SK-N-DZ (cell line): ENCODE measurements around the gene TBCD.

Source experiments
- DNase-seq: peaks from one replicate; pipeline ENCODE4 v3.0.0-alpha.2; 2015; ENCODE audit warnings: low spot score

TBCD gene

DNA sequence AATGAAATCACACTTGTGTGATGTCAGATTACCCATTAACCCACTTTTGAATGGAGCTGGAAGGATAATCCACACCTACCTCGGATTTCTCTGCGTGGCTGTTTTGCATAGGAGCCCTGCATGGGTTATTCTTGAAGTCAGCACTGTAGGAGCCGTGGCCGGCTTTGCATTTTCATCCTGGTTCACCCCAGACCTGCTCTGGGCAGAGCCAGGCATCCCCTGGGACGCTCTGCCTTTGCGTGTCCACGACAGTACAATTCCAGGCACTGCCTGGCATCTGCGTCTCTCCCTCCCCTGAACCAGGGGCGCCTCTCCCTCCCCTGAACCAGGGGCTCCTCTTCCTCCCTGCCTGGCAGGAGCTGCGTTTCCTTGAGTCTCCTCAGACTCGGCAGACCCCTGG, 117.7 kb downstream of the TBCD start:
- DNase-seq, result no peak

DNA sequence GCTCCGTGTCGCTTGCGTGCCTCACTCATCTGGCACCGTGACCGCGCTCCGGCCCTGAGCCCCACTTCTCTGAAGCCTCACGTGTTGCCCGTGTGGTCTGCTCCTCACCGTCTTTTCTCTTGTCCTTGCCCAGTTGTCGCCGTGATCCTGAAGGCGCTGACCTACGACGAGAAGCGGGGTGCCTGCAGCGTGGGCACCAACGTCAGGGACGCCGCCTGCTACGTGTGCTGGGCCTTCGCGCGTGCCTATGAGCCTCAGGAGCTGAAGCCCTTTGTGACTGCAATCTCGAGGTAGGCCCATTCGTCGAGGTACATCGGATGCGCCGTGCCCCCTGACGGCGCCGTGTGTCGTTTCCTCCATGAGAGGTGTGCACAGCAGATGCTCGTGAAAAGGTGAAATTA, 118.2 kb downstream of the TBCD start:
- DNase-seq, result no peak

DNA sequence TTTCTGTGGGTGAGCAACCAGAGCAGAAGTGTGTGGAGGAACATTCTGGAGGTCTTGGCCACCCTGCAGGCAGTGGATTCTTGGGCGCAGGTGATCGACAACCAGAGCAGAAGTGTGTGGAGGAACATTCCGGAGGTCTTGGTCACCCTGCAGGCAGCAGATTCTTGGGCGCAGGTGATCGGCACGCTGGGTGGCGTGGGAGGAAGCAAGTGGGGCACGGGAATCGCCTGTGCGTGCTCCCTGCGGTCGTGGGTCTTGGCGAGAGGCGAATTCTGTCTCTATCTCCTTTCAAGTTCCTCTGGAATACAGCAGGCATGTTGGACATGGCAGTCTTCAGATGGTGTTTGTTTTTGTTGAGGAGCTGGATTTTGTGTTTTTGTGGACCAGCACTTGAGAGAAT, 118.7 kb downstream of the TBCD start:
- no peak for DNase-seq

DNA sequence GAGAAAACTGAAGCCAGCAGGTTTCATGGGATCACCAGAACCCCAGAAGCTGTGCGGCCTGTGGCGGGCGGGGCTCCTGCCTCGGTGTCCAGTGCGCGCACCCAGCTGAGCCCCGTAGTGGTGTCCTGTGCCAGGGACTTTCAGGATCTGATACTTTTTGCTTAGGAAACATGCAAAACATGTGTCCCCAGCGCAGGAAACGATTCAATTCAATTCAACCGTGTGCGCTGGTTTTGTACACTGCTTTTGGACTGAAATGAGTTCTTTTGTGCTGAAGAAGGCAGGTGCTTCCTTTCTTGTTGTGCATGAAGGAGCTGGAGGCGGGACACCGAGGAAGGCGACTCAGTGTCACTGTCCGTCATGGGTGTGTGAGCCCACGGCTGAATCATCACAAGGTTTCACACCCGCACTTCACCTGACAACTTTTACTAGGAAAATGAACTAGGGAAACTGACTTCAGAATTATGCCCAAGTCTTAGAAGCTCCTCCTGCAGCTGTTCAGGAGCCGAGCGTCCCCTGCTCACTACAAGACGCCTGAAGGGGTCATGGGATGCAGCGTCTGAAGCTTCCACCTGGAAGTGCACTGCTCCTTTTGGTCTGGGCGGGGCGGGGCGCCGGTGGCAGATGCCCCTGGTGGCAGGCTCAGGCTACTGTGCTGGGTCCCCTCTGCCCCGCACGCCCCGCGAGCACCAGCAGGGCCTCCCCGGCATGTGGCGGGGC, 119.4 kb downstream of the TBCD start:
- no peak for DNase-seq

DNA sequence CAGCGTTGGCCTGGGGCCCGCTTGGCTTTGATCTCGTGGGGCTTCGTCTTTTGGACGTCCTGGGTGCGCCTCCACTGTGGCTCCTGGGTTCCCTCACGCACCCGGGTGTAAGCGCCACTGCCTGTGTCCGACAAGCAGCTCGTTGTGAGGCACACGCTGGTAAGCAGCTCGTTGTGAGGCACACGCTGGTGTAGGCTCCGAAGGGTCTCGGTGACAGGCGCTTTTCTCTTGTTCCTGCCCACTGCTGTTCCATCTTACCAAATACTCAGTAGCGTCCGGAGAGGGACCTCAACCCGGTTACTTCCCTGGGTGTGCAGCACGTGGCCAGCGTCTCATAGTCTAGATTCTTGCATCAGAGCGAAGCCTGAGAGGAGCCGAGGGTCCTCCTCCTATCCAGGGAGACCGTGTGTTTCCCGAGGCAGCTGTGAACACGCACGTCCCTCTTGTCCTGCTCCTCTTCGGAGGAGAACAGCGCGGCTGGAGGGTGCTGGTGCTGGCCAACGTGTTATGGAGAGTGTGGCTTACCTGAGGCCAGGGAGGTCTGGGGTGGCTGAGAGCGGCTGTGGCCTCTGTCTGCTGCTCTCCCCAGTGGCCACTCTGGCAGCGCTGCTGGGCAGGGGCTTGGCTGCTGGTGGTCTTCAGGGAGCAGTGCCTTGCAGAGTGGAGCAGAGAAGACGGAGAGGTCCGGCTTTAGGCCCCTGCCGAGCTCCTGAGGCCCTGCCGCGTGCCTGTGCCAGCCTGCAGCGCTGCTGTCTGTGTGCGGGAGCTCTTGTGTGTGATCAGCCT, 120.1 kb downstream of the TBCD start:
- no peak for DNase-seq

DNA sequence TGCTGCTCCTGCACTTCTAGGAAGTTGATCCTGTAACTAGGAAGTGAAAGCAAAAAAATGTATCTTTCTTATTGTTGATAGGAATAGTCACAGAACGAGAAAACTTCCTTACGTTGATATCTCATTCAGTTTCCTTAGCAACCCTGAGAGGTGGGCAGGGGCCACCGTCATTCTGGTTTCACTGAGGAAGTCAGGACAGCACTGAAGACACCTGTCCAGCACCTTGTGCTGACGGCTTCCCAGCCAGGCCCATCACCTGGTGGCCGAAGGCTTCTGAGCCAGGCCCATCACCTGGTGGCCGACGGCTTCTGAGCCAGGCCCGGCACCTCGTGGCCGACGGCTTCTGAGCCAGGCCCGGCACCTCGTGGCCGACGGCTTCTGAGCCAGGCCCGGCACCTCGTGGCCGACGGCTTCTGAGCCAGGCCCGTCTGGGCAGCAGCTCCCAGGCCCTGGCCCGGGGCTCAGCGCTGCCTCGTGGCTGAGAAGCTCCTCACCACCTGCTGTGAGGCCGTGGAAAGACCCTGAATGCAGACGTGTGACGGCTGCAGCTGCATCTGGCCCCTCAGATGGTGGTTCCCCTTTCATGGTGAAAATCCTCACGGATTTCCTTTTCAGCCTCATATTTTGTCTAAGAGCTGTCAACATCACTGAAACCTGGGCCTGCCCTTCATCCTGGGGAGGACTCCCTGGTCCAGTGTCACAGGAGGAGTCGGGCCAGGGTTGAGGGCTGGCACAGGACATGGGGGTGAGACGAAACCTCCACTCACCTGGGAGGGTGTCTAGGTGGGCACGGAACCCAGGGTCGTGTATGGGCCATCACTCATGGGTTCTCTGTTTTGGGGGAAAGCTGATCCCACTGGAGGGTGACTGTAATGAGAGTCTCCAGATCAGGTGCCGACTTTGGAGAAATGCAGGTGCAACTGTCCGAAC, 121.0 kb downstream of the TBCD start:
- DNase-seq, result no peak

DNA sequence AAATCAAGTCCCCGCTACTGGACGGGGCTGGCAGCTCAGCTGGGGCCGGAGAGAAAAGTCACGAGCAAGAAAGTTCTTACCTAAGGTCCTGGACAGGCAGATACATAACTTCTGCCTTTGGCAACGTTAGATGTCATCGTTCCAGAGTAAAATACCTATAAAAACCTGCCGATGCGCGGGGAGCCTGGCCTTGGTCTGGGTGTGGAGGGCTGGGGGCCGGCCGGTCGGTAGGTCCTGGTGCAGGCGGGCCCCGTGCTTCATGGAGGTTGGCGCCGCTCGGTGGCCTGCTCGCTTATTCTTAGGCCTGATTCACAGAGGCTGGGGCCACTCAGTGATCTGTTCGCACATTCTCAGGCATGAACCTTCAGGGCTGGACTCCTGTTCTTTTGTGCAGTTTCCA, 121.7 kb downstream of the TBCD start:
- no peak for DNase-seq

DNA sequence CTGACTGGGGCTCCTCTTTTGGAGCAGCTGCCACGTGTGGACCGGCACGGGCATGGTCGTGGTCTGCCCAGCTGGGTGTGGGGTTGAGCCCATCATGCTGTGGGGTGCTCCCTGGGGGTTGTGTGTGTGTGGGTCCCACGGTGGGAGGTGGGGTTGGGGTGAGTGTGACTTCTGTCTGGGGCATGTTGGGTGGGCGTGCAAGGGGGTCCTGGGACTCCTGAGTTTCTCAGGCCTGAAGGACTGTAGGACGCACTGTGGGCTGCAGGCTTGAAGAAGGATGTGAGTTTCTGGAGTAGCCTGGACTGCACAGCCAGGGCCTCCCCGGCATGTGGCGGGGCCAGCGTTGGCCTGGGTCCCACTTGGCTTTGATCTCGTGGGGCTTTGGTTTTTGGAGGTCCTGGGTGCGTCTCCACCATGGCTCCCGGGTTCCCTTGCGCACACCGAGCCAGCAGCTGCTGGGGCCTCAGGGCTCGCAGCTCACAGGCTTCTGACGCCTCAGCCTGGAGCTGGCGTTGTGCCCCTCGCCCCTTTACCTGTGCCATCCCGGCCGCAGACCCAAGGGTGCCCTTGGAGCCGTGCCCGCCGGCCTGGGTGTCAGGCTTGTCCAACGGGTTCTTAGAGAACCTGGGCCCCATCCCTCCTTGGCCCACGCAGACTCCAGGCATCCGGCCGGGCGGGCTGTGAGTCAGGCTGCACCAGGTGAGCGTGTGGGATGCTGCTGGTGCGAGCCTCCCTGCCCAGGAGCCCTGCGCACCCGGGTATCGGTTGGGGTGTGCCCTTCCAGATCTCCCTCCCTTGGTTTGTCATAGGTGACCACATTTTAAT, 122.4 kb downstream of the TBCD start:
- DNase-seq, result no peak

DNA sequence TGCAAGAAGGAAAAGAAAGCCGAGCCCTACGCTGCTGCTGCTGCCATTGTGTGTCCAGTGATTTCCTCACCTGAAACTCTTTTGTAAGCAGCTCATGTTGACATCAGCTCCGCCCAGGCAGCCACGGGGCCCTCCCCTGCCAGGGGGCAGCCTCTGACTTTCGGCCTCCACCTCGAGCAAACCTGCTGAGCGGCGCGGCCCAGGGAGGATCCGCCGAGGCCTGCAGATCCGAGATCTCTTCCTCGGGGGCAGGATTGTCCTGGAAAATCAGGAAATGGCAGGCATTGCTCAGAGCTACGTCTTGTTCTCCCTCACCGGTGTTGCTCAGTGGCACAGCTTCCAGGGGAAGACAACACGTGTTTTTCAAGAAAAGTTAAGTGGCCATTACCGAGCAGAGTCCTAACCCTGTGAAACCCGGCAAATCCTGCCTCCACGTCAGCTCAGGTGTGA, 123.6 kb downstream of the TBCD start:
- no peak for DNase-seq

DNA sequence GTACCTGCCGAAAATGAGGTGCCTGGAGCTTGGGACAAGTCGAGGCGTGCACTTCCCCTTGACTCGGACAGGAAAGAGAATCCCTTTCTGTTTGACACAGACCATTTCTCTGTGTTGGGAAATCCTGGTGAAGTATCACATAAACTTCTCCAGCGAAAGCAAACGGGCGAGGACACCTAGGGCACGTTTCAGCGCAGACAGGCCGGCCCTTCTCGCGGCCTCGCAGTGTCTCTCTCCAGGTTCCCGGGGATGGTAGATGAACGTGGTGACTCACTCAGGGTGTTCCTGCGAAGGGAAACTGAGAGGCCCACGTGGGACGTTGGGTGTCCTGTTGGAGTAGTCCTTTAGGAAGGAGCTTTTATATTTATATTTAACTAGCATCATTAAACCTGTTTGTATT, 124.3 kb downstream of the TBCD start:
- no peak for DNase-seq

DNA sequence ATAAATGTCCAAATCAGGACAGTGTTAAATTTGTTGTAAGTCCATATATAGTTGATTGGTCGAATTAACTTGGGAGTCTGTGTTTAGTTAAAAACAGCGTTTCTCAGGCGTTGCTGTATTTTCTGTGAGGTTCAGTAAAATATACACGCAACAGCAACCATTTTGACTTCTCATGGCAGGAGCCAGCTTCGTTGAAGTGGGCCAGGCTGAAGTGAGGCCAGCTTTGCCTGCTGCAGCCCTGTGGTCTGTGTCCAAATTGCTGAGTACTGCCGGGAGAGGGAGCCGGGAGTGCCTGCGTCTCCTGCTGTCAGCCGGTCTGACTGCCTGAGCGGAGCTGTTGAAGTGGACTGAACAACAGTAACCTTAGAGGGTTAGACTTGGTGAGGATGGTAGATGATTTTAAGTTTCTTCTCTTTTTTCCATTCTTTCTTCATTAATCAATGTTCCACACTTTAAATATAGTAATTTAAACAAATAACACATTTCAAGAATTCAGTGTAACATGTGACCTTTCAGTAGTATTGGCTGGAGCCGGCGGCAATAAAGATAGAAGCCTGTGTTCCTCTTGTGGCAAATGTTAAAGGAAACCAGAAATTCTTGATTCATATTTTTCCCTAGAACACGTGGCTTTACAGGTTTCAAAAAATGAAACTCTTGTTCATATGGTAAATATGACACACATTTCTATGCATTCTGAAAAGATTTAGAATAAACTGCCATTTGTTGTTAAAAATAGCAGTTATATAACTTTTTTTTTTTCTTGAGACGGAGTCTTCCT, 124.9 kb downstream of the TBCD start:
- peak; percentile 39 for DNase-seq

DNA sequence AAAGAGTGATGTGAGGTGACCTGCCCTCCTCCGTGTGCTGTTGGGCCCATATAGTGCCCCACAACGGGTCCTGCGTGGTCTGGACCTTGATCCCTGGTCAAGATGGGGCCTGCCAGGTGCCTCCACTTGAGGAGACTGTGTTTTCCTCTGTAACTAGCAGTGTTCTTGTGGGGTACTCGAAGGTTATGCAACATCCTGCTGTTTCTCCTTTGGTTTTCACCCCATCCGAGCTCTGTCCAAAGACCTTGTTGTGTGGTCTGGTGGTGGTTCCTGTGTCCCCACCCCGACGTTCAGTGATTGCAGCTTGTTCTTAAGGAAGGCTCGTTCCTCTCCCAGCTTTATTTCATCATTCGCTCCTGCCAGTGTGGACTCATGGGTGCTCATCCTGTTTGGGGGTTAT, 126.7 kb downstream of the TBCD start:
- no peak for DNase-seq

DNA sequence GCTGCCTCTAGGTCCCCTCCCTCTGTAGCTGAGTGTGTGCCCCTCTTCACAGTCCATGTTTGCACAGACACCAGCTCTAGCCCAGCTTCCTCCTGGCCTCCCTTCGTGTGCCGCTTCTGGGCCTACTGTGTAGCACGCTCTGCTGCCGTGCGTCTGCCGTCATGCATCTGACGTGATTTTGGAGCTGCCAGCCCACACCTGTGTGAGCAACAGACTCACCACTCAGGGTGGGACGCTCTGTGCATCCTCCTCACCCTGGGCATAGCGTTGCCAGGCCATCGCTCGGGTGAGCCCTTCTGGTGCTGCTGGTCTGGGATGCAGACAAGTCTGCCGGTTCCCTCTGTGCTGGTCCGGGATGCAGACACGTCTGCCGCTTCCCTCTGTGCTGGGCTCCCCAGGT, 127.4 kb downstream of the TBCD start:
- DNase-seq, result no peak

DNA sequence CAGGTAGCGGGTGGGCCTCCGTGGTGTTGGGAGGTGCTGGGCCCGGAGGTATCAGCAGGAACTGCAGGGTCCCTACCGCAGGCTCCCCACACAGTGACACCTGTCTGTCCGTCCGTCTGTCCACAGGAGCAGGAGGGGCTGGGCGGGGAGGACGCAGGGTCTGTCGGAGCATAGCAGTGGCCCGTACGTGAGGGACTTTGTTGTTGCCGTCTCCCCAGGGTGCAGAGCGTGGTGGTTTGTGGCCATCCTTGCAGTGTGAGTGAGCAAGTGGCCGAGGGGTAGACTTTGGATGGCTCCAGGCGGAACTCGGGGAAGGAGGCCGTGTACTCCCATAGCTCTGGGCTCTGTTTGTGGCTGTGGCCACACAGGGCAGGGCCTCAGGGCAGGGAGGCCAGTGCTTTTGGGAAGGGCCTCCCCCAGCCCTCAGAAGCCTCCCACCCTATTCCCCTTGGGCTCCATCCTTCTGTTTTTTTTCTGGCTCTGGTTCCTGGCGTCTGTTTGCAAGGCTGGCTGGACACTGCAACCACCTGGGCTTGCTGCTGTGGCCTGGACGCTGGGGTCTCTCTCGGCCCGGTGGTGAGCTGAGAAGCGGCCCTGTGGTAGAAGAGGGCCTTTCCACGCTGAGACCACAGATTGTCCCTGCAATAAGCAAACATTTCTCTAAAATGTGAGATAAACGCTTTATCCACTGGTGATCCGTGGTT, 128.9 kb downstream of the TBCD start:
- DNase-seq, result no peak

DNA sequence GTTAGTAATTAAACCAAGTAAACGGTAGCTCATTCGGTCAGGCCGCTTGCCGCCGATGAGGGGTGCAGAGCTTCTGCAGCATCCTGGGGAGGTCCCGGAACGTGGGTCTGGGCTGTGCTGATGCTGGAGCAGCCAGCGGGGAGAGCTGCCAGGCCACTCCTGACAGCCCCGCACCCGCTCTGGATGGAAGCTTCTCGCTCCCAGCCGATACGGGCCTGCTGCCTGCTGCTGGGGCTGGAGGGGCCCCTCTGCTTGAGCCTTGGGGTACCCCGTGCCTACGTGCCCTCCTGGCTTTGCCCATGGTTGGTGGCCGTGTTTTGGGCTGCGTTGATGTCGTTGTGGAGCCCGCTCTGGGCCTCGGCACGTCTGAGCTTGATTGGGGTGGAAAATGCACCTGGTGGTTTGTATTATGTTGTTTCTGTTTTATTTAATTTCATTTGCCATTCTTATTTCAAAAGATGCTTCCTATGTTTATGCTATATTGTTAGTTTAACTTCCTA, 129.5 kb downstream of the TBCD start:
- no peak for DNase-seq

DNA sequence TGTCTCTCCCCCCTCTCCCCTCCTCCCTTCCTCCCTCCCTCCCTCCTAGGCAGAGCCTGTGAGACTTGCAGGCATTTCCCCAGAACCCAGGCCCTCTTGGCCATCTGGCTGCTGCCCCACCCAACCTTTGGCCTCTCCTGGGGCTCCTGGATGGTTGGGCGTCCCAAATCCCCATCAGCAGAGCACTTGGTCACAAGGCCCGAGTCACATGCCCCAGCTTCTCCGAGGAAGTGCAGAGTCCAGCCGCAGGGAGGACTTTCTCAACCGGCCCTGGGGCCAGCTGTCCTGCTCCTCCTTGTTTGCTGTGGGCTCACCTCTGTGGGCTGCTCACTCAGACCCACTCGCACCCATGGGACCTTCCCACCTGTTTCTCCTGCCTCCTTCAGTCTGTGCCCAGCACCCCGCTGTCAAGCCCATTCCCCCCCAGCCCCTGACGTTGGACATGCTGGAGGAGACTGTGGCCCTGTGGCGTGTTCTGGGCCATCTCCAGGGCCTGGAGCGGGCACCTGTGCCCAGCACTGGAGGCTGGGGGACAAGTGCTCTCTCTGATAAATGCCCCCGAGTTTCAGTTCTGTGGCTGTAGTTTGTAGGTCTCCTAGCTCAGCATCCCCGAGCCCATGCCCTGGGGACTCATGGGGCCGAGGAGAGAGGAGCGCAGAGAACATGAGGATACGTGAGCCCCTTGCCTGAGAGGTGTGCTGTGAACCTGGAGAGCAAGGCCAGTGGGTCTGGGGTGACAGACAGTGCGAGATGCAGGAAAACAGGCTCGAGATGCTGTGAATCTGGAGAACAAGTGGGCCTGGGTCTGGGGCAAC, 130.2 kb downstream of the TBCD start:
- DNase-seq, result peak; percentile 32

DNA sequence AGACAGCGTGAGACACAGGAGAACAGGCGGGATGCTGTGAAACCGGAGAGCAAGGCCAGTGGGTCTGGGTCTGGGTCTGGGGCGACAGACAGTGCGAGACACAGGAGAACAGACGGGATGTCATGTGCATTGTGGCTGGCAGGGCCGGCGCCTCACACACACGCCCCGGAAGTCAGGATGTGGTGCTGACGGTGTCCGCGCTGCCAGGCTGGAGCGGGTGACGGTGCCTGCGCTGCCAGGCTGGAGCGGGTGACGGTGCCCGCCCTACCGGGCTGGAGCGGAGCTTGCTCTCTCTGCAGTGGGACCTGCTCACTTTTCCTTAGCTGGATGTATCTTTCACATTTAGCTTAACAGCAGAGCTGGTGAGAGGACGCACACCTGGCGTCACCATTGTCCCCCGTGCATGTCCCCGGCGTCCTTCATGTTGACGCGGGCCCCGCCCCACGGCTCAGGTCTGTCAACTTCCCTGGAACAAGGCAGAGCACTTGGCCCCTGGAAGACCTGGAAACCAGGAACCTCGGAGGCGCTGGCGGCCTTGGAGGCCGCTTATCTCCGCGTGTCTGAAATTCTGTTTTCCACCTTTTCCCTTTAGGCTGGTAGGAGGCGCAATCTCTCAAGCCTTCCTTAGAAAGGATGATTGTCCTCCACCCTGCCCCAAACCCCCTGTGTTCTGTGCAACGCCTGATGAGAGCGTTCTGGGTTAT, 131.0 kb downstream of the TBCD start:
- DNase-seq, result no peak

DNA sequence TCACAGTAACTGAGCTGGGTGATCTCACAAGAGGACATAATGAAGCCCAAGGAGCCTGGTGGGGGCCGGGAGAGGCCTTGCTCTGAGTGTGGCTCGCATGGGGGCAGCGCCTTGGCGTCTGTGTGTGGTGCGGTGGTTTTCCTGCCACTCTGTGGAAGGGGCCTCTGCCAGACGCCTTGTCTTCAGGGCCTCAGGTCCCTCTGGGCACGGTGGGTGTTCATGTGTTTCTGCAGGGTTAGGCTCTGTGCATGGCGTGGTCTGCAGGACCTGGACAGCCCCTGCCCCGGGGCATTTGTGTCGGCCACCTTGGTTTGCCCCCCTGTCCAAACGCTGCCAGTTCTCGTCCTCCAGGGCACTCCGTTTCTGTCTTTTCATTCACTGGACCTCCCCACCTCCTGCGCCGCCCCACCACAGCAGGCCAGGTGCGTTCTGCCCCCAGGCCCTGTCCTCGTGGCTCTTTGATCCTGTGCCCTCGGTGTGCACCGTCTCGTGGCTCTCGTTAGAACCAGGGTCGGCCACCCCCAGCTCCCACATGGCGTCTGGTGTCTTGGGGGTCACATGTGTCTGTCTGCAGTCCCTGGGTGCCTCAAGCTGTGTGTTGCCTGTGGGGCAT, 131.7 kb downstream of the TBCD start:
- DNase-seq, result no peak
